Kidney epithelial cell (primary cell): ENCODE data around the gene WDR27. TPM values are rescaled to one million over a fixed set of nuclear protein-coding genes. Genes with fewer than 3 reads are reported as not detected.

Experiments
- DNase-seq: peaks from one replicate; pipeline ENCODE4 v3.0.0-alpha.2; 2010; ENCODE audit warnings: low read depth
- H3K27me3 ChIP-seq: 2 replicates; pipeline ENCODE4 v1.6.0; 2011; ENCODE audit warnings: low read length; ENCODE audit not compliant: control insufficient read depth, insufficient read depth
- H3K36me3 ChIP-seq: 2 replicates; pipeline ENCODE4 v1.5.1; 2011; ENCODE audit warnings: low read length; ENCODE audit not compliant: control insufficient read depth, insufficient read depth
- H3K4me3 ChIP-seq: 2 replicates; pipeline ENCODE4 v1.5.1; 2011; ENCODE audit warnings: low read depth, mild to moderate bottlenecking, control low read depth, low read length
- CTCF ChIP-seq: IDR thresholded peaks from 2 replicates; pipeline ENCODE4 v1.5.1; 2011; ENCODE audit warnings: mild to moderate bottlenecking, moderate library complexity, low read length, control low read depth, inconsistent platforms; ENCODE audit not compliant: insufficient read depth, poor library complexity, severe bottlenecking
- total RNA-seq: library from RNA; depleted of rRNA; stranded (reverse); fragments of >200 nt; gene quantifications from 2 replicates; pipeline ENCODE4 v1.2.3, GENCODE V29; 2015

The WDR27 gene
- total RNA-seq, 1 donor from 2014 or later = 27.0 TPM

GRCh38 chr6:169510871-169511270, 191.0 kb downstream of the WDR27 start:
- Histone ChIP-seq H3K36me3 (no peaks in the 10 kb centered on the region), H3K27me3 (no peaks in the 10 kb centered on the region), H3K4me3 (no peak overlapping the region)
- no peak for TF ChIP-seq CTCF
- no peak for DNase-seq

GRCh38 chr6:169508452-169508851, 193.4 kb downstream of the WDR27 start:
- no peak for DNase-seq
- no peaks in the 10 kb centered on the region for H3K36me3 ChIP-seq
- no peaks in the 10 kb centered on the region for H3K27me3 ChIP-seq
- no peak for TF ChIP-seq CTCF
- no peak overlapping the region for H3K4me3 ChIP-seq

GRCh38 chr6:169503422-169504152, 198.2 kb downstream of the WDR27 start:
- H3K36me3 ChIP-seq = no peaks in the 10 kb centered on the region
- no peak for DNase-seq
- no peaks in the 10 kb centered on the region for H3K27me3 ChIP-seq
- H3K4me3 ChIP-seq = no peak overlapping the region
- no peak for TF ChIP-seq CTCF

- no peak for TF ChIP-seq CTCF
- Histone ChIP-seq H3K27me3 (no peaks in the 10 kb centered on the region), H3K4me3 (no peak overlapping the region), H3K36me3 (no peaks in the 10 kb centered on the region)
- DNase-seq = no peak
Measured at GRCh38 chr6:169502445-169502844, 199.4 kb downstream of the WDR27 start.

DNA sequence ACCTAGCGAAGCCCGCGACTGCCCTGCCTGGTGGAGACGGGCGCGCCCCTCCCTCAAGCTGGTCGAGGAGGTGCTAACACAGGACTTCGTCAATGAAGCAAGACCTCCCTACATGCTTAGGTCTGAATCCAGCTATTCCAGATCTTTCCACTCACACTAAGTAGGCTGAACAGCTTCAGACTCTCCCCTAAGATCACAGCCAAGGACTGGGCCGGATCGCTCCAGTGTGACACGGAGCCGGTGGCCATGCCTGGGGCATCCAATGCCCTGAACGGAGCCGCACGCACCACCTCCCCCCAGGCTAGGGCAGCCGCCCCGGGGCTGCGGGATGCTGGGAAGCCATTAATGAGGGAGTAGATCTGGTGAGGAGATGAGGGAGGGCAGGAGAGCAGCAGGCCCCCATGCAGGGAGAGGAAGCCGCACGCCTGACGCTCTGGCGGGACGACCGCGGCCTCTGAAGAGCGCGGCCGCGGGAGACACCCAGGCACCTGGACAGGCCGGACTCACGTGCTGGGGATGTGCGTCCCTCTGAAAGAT, 200.0 kb downstream of the WDR27 start:
- no peak for TF ChIP-seq CTCF
- DNase-seq = no peak
- Histone ChIP-seq H3K36me3 (no peaks in the 10 kb centered on the region), H3K27me3 (no peaks in the 10 kb centered on the region), H3K4me3 (no peak overlapping the region)

DNA sequence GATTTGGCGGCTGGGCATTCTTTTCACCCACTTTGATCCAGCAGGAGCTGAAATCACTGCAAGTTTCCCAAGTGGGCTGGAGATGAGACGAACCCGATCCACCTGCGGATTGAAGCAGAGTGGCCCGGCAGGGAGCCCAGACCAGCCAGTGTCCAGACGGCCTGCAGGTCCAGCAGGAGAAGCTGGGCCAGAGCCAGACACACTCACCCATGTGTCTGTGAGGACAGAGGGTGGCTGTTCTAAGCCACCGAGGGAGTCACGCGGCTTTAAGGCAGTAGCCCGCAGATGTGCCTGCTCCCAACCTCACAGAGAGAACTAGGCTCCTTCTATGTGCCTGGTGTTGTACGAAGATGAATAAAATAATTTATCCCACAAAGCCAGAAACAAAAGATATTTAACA, 200.7 kb downstream of the WDR27 start:
- Histone ChIP-seq H3K4me3 (no peak overlapping the region), H3K27me3 (no peaks in the 10 kb centered on the region), H3K36me3 (no peaks in the 10 kb centered on the region)
- TF ChIP-seq CTCF = no peak
- DNase-seq = no peak
